PC-3 (cell line): Measurements from ENCODE around the gene RPS19BP1.

ENCODE experiments used
- EZH2 ChIP-seq: fragments of 300-600 bp; sonication (generic); IDR thresholded peaks from one replicate; pipeline ENCODE4 v1.6.1; 2017; ENCODE audit warnings: antibody characterized with exemption, mild to moderate bottlenecking, low read length; ENCODE audit not compliant: unreplicated experiment
- EZH2phosphoT487 ChIP-seq: fragments of 300-600 bp; sonication (generic); IDR thresholded peaks from 2 replicates; pipeline ENCODE4 v1.6.1; 2018; ENCODE audit warnings: mild to moderate bottlenecking, antibody characterized with exemption, low read length, borderline replicate concordance

DNA sequence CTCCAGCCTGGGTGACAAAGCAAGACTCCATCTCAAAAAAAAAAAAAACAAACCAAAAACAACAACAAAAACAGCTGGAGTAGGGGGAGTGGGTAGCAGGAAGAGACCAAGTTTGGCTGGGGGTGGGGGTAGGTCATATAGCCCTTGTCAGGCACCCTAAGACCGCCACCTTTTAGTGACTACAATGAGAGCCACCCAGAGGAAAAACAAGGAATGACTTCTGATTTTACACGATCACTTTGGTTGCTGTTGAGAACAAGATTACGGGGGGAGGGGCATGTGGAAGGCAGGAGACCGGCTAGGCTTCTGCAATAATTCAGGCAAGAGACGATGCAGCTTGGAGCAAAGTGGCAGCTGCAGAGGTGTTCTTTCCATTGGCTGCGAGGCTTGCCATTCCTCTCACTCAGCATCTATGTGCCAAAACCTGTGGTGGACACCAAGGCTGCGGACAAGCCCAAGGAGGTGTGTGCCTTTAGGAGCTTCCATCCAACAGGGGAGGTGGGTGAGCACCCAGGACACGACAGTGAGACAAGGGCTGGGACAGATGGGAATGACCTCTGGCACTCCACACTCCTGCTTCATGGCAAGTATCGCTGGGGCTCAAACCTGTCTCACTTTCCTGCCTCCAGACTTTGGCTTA lies 1.7 kb downstream of the RPS19BP1 start:
- TF ChIP-seq EZH2 (no peak), EZH2phosphoT487 (no peak)
